Breast epithelium (tissue), 4 donors: ENCODE measurements around the gene ROR2. TPM values are rescaled to one million over a fixed set of nuclear protein-coding genes. Genes with fewer than 3 reads are reported as not detected.
A peak's percentile ranks its signal among the peaks of the same experiment; 100 is the strongest.

Experiments
- DNase-seq, 2 donors: peaks; one replicate each; pipeline ENCODE4 v3.0.0-alpha.2; 2019; ENCODE audit warnings: low spot score in 2 of 2
- H3K27ac ChIP-seq, 2 donors: fragments of 200-600 bp; sonication (generic) in 1 of 2; one replicate each; pipeline ENCODE4 v1.5.1; 2016 to 2019; ENCODE audit warnings: mild to moderate bottlenecking in 1 of 2
- H3K27me3 ChIP-seq, 2 donors: fragments of 200-600 bp; sonication (generic) in 1 of 2; one replicate each; pipeline versions ENCODE4 v1.5.1 to v1.6.0; 2017 to 2019; ENCODE audit warnings: control low read depth in 1 of 2, mild to moderate bottlenecking in 1 of 2
- H3K36me3 ChIP-seq: fragments of 200-600 bp; one replicate; pipeline ENCODE4 v1.5.1; 2019
- H3K4me1 ChIP-seq, 2 donors: fragments of 200-600 bp; sonication (generic); one replicate each; pipeline ENCODE4 v1.5.1; 2016 to 2019; ENCODE audit warnings: control low read depth in 1 of 2
- H3K4me3 ChIP-seq, 3 donors: fragments of 200-600 bp; sonication (generic); 1 replicate in 2 of 3; 2 replicates in 1 of 3; pipeline ENCODE4 v1.5.1; 2016 to 2019; ENCODE audit warnings: mild to moderate bottlenecking in 3 of 3, moderate library complexity in 2 of 3
- H3K9me3 ChIP-seq, 2 donors: fragments of 200-600 bp; sonication (generic) in 1 of 2; one replicate each; pipeline ENCODE4 v1.5.1; 2016 to 2019; ENCODE audit warnings: control low read depth in 1 of 2
- POLR2A ChIP-seq: fragments of 450-650 bp; IDR thresholded peaks from one replicate; pipeline ENCODE4 v1.6.1; 2016; ENCODE audit warnings: antibody characterized with exemption, mild to moderate bottlenecking, moderate library complexity
- POLR2AphosphoS5 ChIP-seq, 3 donors: sonication (generic); formaldehyde crosslinking; IDR thresholded peaks; one replicate each; pipeline ENCODE4 v1.6.1; 2017; ENCODE audit warnings: antibody characterized with exemption in 3 of 3
- intact Hi-C: fragments of 100-400 bp; cut with DNase I; formaldehyde crosslinking; loops from one replicate; pipeline ENCODE4 v1.15.1; 2023; ENCODE audit warnings: low total_unique reads
- total RNA-seq, 3 donors: library from RNA; depleted of rRNA; stranded (reverse); fragments of >200 nt; gene quantifications; one replicate each; pipeline ENCODE4 v1.1.0, GENCODE V29; 2016
- TF ChIP-seq, protein P1 (sequence below), 3 donors: fragments of 450-650 bp; IDR thresholded peaks; one replicate each; pipeline ENCODE4 v1.5.1; 2016 to 2017; ENCODE audit warnings: antibody characterized with exemption in 3 of 3, mild to moderate bottlenecking in 3 of 3, moderate library complexity in 3 of 3

Gene ROR2
- total RNA-seq, 3 donors from 2014 or later = 2.1 to 25.6 (median 10.2) TPM

DNA sequence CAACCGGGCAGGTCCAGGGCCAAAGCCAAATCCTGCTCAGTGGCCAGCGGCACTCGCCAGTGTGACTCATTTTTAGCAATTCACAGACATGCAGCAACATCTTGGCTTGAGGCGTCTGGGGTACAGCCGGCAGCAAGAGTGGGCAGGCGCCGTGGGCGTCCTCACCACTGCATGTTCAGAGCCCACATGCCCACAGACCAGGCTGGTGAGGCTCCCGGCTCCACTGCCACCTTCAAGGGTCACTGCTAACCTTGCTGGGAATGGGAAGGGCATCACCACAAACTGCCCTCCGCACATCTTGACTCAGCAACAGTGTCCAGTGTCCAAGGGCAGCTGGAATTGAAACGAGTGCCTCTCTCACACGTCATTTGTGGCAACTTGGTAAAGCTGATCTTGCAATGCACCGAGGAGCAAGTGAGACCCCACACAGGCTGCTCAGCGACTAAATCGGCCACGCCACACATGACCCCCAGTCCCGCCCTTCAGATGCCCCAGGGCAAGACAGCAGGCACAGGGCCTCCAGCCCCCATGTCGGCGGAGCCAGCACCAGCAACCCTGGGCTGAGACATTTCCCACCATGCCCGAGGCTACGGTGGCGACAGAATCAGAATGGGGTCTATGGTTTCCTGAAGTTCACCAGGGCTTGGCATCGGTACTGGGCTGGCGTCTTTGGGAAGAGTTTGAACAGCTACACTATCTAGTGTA lies 140.3 kb downstream of the ROR2 start:
- Histone ChIP-seq H3K4me1 (no peaks in the 10 kb centered on the region), H3K27ac (no peak overlapping the region), H3K27me3 (no peaks in the 10 kb centered on the region), H3K9me3 (no peaks in the 10 kb centered on the region), H3K4me3 (no peak overlapping the region), H3K36me3 (no peaks in the 10 kb centered on the region)
- TF ChIP-seq, protein P1, sequence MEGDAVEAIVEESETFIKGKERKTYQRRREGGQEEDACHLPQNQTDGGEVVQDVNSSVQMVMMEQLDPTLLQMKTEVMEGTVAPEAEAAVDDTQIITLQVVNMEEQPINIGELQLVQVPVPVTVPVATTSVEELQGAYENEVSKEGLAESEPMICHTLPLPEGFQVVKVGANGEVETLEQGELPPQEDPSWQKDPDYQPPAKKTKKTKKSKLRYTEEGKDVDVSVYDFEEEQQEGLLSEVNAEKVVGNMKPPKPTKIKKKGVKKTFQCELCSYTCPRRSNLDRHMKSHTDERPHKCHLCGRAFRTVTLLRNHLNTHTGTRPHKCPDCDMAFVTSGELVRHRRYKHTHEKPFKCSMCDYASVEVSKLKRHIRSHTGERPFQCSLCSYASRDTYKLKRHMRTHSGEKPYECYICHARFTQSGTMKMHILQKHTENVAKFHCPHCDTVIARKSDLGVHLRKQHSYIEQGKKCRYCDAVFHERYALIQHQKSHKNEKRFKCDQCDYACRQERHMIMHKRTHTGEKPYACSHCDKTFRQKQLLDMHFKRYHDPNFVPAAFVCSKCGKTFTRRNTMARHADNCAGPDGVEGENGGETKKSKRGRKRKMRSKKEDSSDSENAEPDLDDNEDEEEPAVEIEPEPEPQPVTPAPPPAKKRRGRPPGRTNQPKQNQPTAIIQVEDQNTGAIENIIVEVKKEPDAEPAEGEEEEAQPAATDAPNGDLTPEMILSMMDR (IDR thresholded peaks at IDR 0.05) = no peak
- no peak for TF ChIP-seq POLR2A
- TF ChIP-seq POLR2AphosphoS5 (IDR thresholded peaks at IDR 0.05) = no peak
- no peak for DNase-seq
- intact Hi-C loops = no loop called here

DNA sequence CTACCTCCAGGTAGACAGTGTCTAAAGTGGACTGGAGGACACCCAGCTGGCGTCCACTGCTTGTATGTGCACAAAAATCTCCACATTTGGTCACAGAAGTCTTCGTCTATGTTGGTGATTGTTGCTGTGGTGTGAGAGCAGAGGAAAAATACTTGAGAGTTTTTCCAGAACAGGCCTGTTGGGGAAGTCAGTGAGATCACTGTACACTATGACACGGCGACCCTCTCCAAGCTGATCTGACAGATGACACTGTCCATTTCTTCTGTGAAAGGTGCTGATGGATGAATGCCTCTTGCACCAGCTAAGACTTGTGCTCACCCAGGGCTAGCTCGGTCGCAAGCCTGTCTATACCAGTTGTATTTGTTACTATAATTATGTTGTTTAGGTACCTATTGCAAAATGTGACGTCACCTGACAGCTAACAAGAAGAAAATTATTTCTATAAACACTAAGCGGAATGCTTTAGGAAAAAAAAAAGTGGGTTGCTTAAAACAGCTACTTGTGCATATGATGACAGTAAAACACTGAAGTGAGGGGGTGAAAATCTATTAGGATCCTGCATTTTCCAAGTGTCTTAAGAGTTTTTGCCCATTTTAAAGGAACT lies 142.3 kb downstream of the ROR2 start:
- H3K27me3 ChIP-seq = no peaks in the 10 kb centered on the region
- H3K36me3 ChIP-seq = no peaks in the 10 kb centered on the region
- no peak for DNase-seq
- peaks cover 0 to 5% of the 10 kb centered on the region in 2 donors for H3K4me1 ChIP-seq
- TF ChIP-seq POLR2A = no peak
- TF ChIP-seq POLR2AphosphoS5 (IDR thresholded peaks at IDR 0.05) = no peak
- TF ChIP-seq, protein P1 (IDR thresholded peaks at IDR 0.05) = no peak
- intact Hi-C loops = no loop called here
- H3K9me3 ChIP-seq = no peaks in the 10 kb centered on the region
- no peak overlapping the region for H3K27ac ChIP-seq
- H3K4me3 ChIP-seq = no peak overlapping the region

- Histone ChIP-seq H3K4me3 (no peak overlapping the region), H3K4me1 (peaks cover 0 to 5% of the 10 kb centered on the region in 2 donors), H3K9me3 (no peaks in the 10 kb centered on the region), H3K27me3 (no peaks in the 10 kb centered on the region), H3K36me3 (no peaks in the 10 kb centered on the region), H3K27ac (no peak overlapping the region)
- TF ChIP-seq, protein P1 (IDR thresholded peaks at IDR 0.05) = no peak
- TF ChIP-seq POLR2A (no peak), POLR2AphosphoS5 (IDR thresholded peaks at IDR 0.05) (no peak)
- DNase-seq = no peak
- intact Hi-C loops = no loop called here
These were observed 145.0 kb downstream of the ROR2 start for GRCh38 chr9:91805031-91805430.

DNA sequence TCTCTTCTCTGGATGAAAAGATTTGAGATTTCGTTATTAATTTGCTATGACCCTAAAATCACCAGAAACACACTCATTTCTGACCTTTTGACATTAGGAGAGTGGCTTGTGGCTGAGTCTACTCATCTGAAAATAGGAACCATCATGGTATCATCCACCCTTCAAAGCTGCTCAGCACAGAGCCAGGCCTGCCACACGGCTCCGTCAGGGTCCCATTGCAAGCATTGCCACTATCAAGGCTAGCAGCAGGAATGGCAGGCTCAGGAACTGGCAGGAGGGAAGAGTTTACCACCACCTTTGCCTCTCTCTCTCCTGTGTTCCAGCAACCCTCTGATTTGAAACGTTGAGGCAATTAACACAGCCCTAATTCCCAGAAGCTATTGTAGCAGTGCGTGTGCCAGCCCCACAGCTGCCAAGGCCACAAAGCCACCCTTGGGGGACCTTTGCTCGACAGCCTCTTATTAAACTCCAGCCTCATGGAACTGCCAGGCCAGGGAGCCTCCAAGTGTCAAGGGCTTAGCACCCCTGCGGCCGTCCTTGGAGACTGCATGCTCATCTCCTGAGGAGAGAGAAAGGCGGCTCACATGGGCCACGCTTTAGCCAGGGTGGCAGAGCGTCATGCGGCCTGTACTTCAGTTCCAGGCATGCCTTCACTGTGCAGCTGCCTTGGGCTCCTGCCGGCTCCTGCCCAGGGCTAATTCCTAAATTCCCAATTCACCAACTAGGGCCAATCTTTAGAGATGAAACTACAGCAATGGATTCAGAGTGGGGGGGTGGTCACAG lies 145.9 kb downstream of the ROR2 start:
- peak in 1 of 2 donors; percentile 26 for DNase-seq
- no peak overlapping the region for H3K4me3 ChIP-seq
- intact Hi-C loops = no loop called here
- no peaks in the 10 kb centered on the region for H3K9me3 ChIP-seq
- H3K27ac ChIP-seq = peak overlapping the region; percentile 43 to 44
- H3K36me3 ChIP-seq = no peaks in the 10 kb centered on the region
- peaks cover 0 to 5% of the 10 kb centered on the region in 2 donors for H3K4me1 ChIP-seq
- no peaks in the 10 kb centered on the region for H3K27me3 ChIP-seq
- TF ChIP-seq, protein P1 (IDR thresholded peaks at IDR 0.05) = no peak
- no peak for TF ChIP-seq POLR2A
- no peak for TF ChIP-seq POLR2AphosphoS5 (IDR thresholded peaks at IDR 0.05)
